Tibial nerve (tissue), 4 donors: ENCODE data around the gene TRIM60.

Experiments used
- EP300 ChIP-seq, 2 donors: sonication (generic); formaldehyde crosslinking; IDR thresholded peaks; one replicate each; pipeline ENCODE4 v1.6.1; 2017; ENCODE audit warnings: antibody characterized with exemption in 2 of 2, mild to moderate bottlenecking in 1 of 2
- POLR2A ChIP-seq, 2 donors: fragments of 450-650 bp; IDR thresholded peaks; one replicate each; pipeline ENCODE4 v1.6.1; 2017; ENCODE audit warnings: antibody characterized with exemption in 2 of 2, mild to moderate bottlenecking in 2 of 2, moderate library complexity in 2 of 2
- TF ChIP-seq, protein P1 (sequence below), 5 experiments: fragments of 200-600 bp in 3 of 5; fragments of 450-650 bp in 2 of 5; sonication (generic) in 3 of 5; IDR thresholded peaks; one replicate each; pipeline ENCODE4 v1.5.1; 2016 to 2019; ENCODE audit warnings: antibody characterized with exemption in 5 of 5, mild to moderate bottlenecking in 3 of 5, moderate library complexity in 2 of 5

DNA sequence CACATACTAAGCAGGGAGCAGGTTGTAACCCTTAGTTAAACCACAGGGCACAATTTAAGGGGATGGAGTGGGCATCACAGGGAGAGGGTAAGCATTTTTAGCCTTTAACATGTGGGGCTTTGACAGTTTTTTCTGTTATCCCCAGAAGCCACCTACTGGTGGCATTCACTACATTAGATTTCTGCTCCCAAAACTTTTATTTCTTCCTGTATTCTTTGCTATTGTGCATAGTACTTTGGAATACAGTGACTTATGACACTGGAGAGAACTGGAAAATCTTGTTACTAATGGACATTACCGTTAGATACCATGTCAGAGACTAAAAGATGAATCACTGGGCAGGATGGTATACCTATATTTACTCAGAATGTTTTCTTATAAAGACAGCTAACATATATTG, 29.1 kb downstream of the TRIM60 start:
- TF ChIP-seq, protein P1, sequence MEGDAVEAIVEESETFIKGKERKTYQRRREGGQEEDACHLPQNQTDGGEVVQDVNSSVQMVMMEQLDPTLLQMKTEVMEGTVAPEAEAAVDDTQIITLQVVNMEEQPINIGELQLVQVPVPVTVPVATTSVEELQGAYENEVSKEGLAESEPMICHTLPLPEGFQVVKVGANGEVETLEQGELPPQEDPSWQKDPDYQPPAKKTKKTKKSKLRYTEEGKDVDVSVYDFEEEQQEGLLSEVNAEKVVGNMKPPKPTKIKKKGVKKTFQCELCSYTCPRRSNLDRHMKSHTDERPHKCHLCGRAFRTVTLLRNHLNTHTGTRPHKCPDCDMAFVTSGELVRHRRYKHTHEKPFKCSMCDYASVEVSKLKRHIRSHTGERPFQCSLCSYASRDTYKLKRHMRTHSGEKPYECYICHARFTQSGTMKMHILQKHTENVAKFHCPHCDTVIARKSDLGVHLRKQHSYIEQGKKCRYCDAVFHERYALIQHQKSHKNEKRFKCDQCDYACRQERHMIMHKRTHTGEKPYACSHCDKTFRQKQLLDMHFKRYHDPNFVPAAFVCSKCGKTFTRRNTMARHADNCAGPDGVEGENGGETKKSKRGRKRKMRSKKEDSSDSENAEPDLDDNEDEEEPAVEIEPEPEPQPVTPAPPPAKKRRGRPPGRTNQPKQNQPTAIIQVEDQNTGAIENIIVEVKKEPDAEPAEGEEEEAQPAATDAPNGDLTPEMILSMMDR (IDR thresholded peaks at IDR 0.05), result peak in 3 of 5 experiments; percentile 7 to 19 (median 19)
- no peak for TF ChIP-seq EP300 (IDR thresholded peaks at IDR 0.05)
- TF ChIP-seq POLR2A (IDR thresholded peaks at IDR 0.05), result no peak
